SK-N-SH (cell line): ENCODE measurements around the gene KSR2. TPM values are rescaled to one million over a fixed set of nuclear protein-coding genes. Genes with fewer than 3 reads are reported as not detected.

ENCODE experiments used
- CTCF ChIA-PET: fragments of 300-600, 350-600 bp; formaldehyde crosslinking; extraction: SDS; loops from one replicate; lab custom pipeline; 2021; lab: Yijun Ruan, JAX
- POLR2A ChIA-PET: fragments of 350-600 bp; sonication (Branson Sonifier 250); formaldehyde crosslinking; extraction: SDS; loops from one replicate; lab custom pipeline; 2020; ENCODE audit warnings: antibody characterized with exemption, inconsistent platforms; lab: Yijun Ruan, JAX
- DNase-seq: peaks from one replicate; pipeline ENCODE4 v3.0.0; 2012
- H2AFZ ChIP-seq: fragments of 200-600 bp; sonication (generic); 2 replicates; pipeline ENCODE4 v1.8.1; 2016; ENCODE audit warnings: antibody characterized with exemption, mild to moderate bottlenecking, low read depth
- H3F3A ChIP-seq: fragments of 200-600 bp; sonication (generic); replicated peaks from 2 replicates; pipeline ENCODE3; 2016; ENCODE audit warnings: antibody characterized with exemption, mild to moderate bottlenecking; ENCODE audit not compliant: insufficient read depth
- H3K27ac ChIP-seq, 2 experiments: fragments of 200-500 bp in 1 of 2; fragments of 200-600 bp in 1 of 2; sonication (Bioruptor generic) in 1 of 2; sonication (generic), shearing (Covaris generic) in 1 of 2; 2 replicates each; pipeline versions ENCODE4 v1.5.1 to v1.6.1; 2014 to 2016; ENCODE audit warnings: low read depth in 2 of 2, inconsistent platforms in 1 of 2, low read length in 1 of 2, mild to moderate bottlenecking in 1 of 2, mixed read lengths in 1 of 2
- H3K27me3 ChIP-seq: fragments of 200-600 bp; sonication (generic), shearing (Covaris generic); 2 replicates; pipeline ENCODE4 v1.6.1; 2016; ENCODE audit warnings: mixed run types; ENCODE audit not compliant: insufficient read depth
- H3K36me3 ChIP-seq, 2 experiments: fragments of 200-500 bp in 1 of 2; fragments of 200-600 bp in 1 of 2; sonication (Bioruptor generic) in 1 of 2; sonication (generic) in 1 of 2; replicated peaks in 1 of 2; 2 replicates each; pipeline versions ENCODE3 to v1.5.1; 2014 to 2016; ENCODE audit warnings: low read length in 1 of 2, mild to moderate bottlenecking in 1 of 2; ENCODE audit not compliant: insufficient read depth in 2 of 2, control insufficient read depth in 1 of 2
- H3K4me1 ChIP-seq, 2 experiments: fragments of 200-500 bp in 1 of 2; fragments of 200-600 bp in 1 of 2; sonication (Bioruptor generic) in 1 of 2; sonication (generic), shearing (Covaris generic) in 1 of 2; 2 replicates each; pipeline versions ENCODE4 v1.5.1 to v1.6.1; 2014 to 2016; ENCODE audit warnings: low read depth in 1 of 2, low read length in 1 of 2, mixed run types in 1 of 2; ENCODE audit not compliant: insufficient read depth in 2 of 2, control insufficient read depth in 1 of 2
- H3K4me2 ChIP-seq: fragments of 200-600 bp; sonication (generic), shearing (Covaris generic); 2 replicates; pipeline ENCODE4 v1.6.1; 2017; ENCODE audit warnings: mixed run types
- H3K4me3 ChIP-seq, 2 experiments: fragments of 200-500 bp in 1 of 2; fragments of 200-600 bp in 1 of 2; sonication (Bioruptor generic) in 1 of 2; sonication (generic), shearing (Covaris generic) in 1 of 2; 2 replicates each; pipeline versions ENCODE4 v1.5.1 to v1.8.1; 2014 to 2016; ENCODE audit warnings: low read depth in 2 of 2, inconsistent platforms in 1 of 2, low read length in 1 of 2, mild to moderate bottlenecking in 1 of 2, mixed read lengths in 1 of 2, moderate library complexity in 1 of 2
- H3K79me2 ChIP-seq: fragments of 200-600 bp; sonication (generic); 2 replicates; pipeline ENCODE4 v1.8.1; 2017; ENCODE audit warnings: mild to moderate bottlenecking; ENCODE audit not compliant: insufficient read depth
- H3K9ac ChIP-seq: fragments of 200-600 bp; sonication (generic); 2 replicates; pipeline ENCODE4 v1.6.1; 2017; ENCODE audit warnings: mixed run types
- H3K9me2 ChIP-seq: fragments of 200-600 bp; sonication (generic); 2 replicates; pipeline ENCODE4 v1.6.1; 2017; ENCODE audit warnings: mixed run types
- H3K9me3 ChIP-seq: fragments of 200-600 bp; sonication (generic); 2 replicates; pipeline ENCODE4 v1.6.1; 2017; ENCODE audit warnings: mixed run types, mild to moderate bottlenecking, moderate library complexity
- H4K20me1 ChIP-seq: fragments of 200-600 bp; sonication (generic); 2 replicates; pipeline ENCODE4 v1.6.1; 2017; ENCODE audit warnings: mild to moderate bottlenecking, mixed run types; ENCODE audit not compliant: insufficient read depth
- CHD2 ChIP-seq: fragments of 150-350 bp; IDR thresholded peaks from 2 replicates; pipeline ENCODE4 v1.6.1; 2018; ENCODE audit warnings: low read length; ENCODE audit not compliant: partially characterized antibody
- CTCF ChIP-seq: fragments of 200-600 bp; sonication (generic); IDR thresholded peaks from 2 replicates; pipeline ENCODE4 v1.6.1; 2017; ENCODE audit warnings: antibody characterized with exemption, mild to moderate bottlenecking, moderate library complexity
- ELF1 ChIP-seq: IDR thresholded peaks from 2 replicates; pipeline ENCODE4 v1.4.0; 2012
- EZH2phosphoT487 ChIP-seq: fragments of 200-600 bp; sonication (generic); IDR thresholded peaks from 2 replicates; pipeline ENCODE4 v1.6.1; 2017; ENCODE audit warnings: low read depth, mixed run types, mild to moderate bottlenecking, antibody characterized with exemption, moderate library complexity, borderline replicate concordance
- FOSL2 ChIP-seq: IDR thresholded peaks from 2 replicates; pipeline ENCODE4 v1.4.0; 2012; ENCODE audit warnings: low read depth, mild to moderate bottlenecking, moderate library complexity, borderline replicate concordance
- GABPA ChIP-seq: IDR thresholded peaks from 2 replicates; pipeline ENCODE4 v1.4.0; 2012; ENCODE audit warnings: low read depth, mild to moderate bottlenecking
- JUND ChIP-seq: IDR thresholded peaks from 2 replicates; pipeline ENCODE4 v1.4.0; 2012
- MAX ChIP-seq: IDR thresholded peaks from 2 replicates; pipeline ENCODE4 v1.4.0; 2012; ENCODE audit warnings: low read depth
- MXI1 ChIP-seq: IDR thresholded peaks from 2 replicates; pipeline ENCODE4 v1.6.1; 2012; ENCODE audit warnings: mild to moderate bottlenecking, low read depth, low read length, improper control_type of control experiment
- PBX3 ChIP-seq: IDR thresholded peaks from 2 replicates; pipeline ENCODE4; 2012
- RAD21 ChIP-seq: IDR thresholded peaks from 2 replicates; pipeline ENCODE4 v1.6.1; 2012; ENCODE audit warnings: mild to moderate bottlenecking, low read length
- RCOR1 ChIP-seq: fragments of 150-350 bp; IDR thresholded peaks from 2 replicates; pipeline ENCODE4 v1.6.1; 2017; ENCODE audit warnings: antibody characterized with exemption, low read length
- RXRA ChIP-seq: IDR thresholded peaks from 2 replicates; pipeline ENCODE4 v1.4.0; 2012; ENCODE audit warnings: low read depth, mild to moderate bottlenecking, borderline replicate concordance
- SIN3A ChIP-seq: IDR thresholded peaks from 2 replicates; pipeline ENCODE4 v1.6.1; 2012; ENCODE audit warnings: low read depth, mild to moderate bottlenecking, low read length, moderate library complexity, borderline replicate concordance
- SMC3 ChIP-seq: IDR thresholded peaks from 2 replicates; pipeline ENCODE4 v1.6.1; 2012; ENCODE audit warnings: low read depth, low read length, improper control_type of control experiment
- TAF1 ChIP-seq: IDR thresholded peaks from 2 replicates; pipeline ENCODE4 v1.6.1; 2012; ENCODE audit warnings: low read depth, mild to moderate bottlenecking, low read length, moderate library complexity, borderline replicate concordance
- TCF12 ChIP-seq: IDR thresholded peaks from 2 replicates; pipeline ENCODE4 v1.4.0; 2012
- USF1 ChIP-seq: IDR thresholded peaks from 2 replicates; pipeline ENCODE4 v1.4.0; 2012; ENCODE audit warnings: low read depth, borderline replicate concordance
- YY1 ChIP-seq: IDR thresholded peaks from 2 replicates; pipeline ENCODE4 v1.4.0; 2012; ENCODE audit warnings: low read depth, mild to moderate bottlenecking
- ZBTB33 ChIP-seq: IDR thresholded peaks from 2 replicates; pipeline ENCODE4 v1.4.0; 2012; ENCODE audit warnings: low read depth, borderline replicate concordance
- WGBS: methylation state at CpG from one replicate; pipeline ENCODE4 v1.1.6; 2017; ENCODE audit warnings: low lambda C conversion rate; 5-methylcytosine and 5-hydroxymethylcytosine counted together
- polyA plus RNA-seq, 3 experiments: library from polyadenylated mRNA; depleted of rRNA; stranded (reverse); fragments of >200 nt; gene quantifications; 2 replicates each; pipeline ENCODE4 v1.2.3, GENCODE V29; 2012

Gene KSR2
- polyA plus RNA-seq, 1 of the 3 experiments (the other 2 are of a cell fraction), result 0.12 TPM

- TF ChIP-seq ZBTB33 (no peak), SIN3A (no peak), CHD2 (no peak), YY1 (no peak), MXI1 (no peak)
These were observed 121.4 kb downstream of the KSR2 start (continued) for GRCh38 chr12:117847371-117847770.

- CTCF ChIA-PET, result interaction anchor here (4.3 to 17.0 kb wide), 3 partner anchors 11 to 630 kb away, joined by 24 to 320 read pairs (median 102); no protein-coding TSS in a partner anchor
- Histone ChIP-seq H3K9me2 (no peaks in the 10 kb centered on the region), H3K4me3 (no peak overlapping the region), H3K9me3 (no peaks in the 10 kb centered on the region), H3K27ac (no peak overlapping the region), H3K4me1 (no peaks in the 10 kb centered on the region), H3K79me2 (no peaks in the 10 kb centered on the region), H3F3A (no peaks in the 10 kb centered on the region), H3K4me2 (no peak overlapping the region), H4K20me1 (no peaks in the 10 kb centered on the region), H3K9ac (no peak overlapping the region), H3K27me3 (no peaks in the 10 kb centered on the region; the same call in 1 of the 2 replicates), H2AFZ (no peak overlapping the region), H3K36me3 (no peaks in the 10 kb centered on the region)
- TF ChIP-seq ELF1 (no peak), RXRA (no peak), RCOR1 (no peak), FOSL2 (no peak), MAX (no peak), TAF1 (no peak), PBX3 (no peak), GABPA (no peak), CTCF (no peak), RAD21 (no peak), EZH2phosphoT487 (no peak), TCF12 (no peak), USF1 (no peak), MXI1 (no peak), JUND (no peak), SMC3 (no peak)
- 50% methylated on average over 7 of the region's 7 CpGs for WGBS
- POLR2A ChIA-PET, result no interaction called here
- no peak for DNase-seq
These were observed 123.4 kb downstream of the KSR2 start for GRCh38 chr12:117845271-117845904.
